Right lobe of liver (tissue), 6 donors: ENCODE results near the gene TNFRSF25. TPM values are rescaled to one million over a fixed set of nuclear protein-coding genes. Genes with fewer than 3 reads are reported as not detected.
A peak's percentile ranks its signal among the peaks of the same experiment; 100 is the strongest.

Source experiments
- ATAC-seq, 4 donors: fragments of 200-7000 bp; cut with Tn5 transposase; one replicate each; pipeline ENCODE4 v1.9.1; 2020; ENCODE audit warnings: mild to moderate bottlenecking in 4 of 4, moderate library complexity in 4 of 4
- DNase-seq, 3 donors: peaks; one replicate each; pipeline ENCODE4 v3.0.0-alpha.2; 2020
- H3K27ac ChIP-seq, 3 donors: fragments of 200-600 bp; one replicate each; pipeline ENCODE4 v1.8.0; 2022
- H3K27me3 ChIP-seq, 2 donors: fragments of 200-600 bp; one replicate each; pipeline ENCODE4 v1.8.0; 2022
- H3K36me3 ChIP-seq, 4 donors: fragments of 200-600 bp; sonication (generic) in 1 of 4; one replicate each; pipeline versions ENCODE4 v1.5.1 to v1.8.0; 2017 to 2022; ENCODE audit warnings: control low read depth in 1 of 4
- H3K4me1 ChIP-seq, 4 donors: fragments of 200-600 bp; sonication (generic) in 1 of 4; one replicate each; pipeline versions ENCODE4 v1.5.1 to v1.8.0; 2017 to 2022; ENCODE audit warnings: control low read depth in 1 of 4
- H3K4me3 ChIP-seq, 3 donors: fragments of 200-600 bp; one replicate each; pipeline ENCODE4 v1.8.0; 2022
- H3K9me3 ChIP-seq, 4 donors: fragments of 200-600 bp; sonication (generic) in 1 of 4; one replicate each; pipeline versions ENCODE4 v1.5.1 to v1.8.0; 2017 to 2022; ENCODE audit warnings: control low read depth in 1 of 4
- CTCF ChIP-seq, 4 donors: fragments of 200-600 bp in 3 of 4; fragments of 450-650 bp in 1 of 4; IDR thresholded peaks; one replicate each; pipeline versions ENCODE4 v1.5.1 to v1.8.0; 2016 to 2022; ENCODE audit warnings: antibody characterized with exemption in 4 of 4, mild to moderate bottlenecking in 2 of 4
- POLR2A ChIP-seq: fragments of 450-650 bp; IDR thresholded peaks from one replicate; pipeline ENCODE4 v1.6.1; 2017; ENCODE audit warnings: antibody characterized with exemption, mild to moderate bottlenecking
- WGBS: methylation state at CpG from one replicate; pipeline ENCODE4 v1.1.6; 2018; ENCODE audit warnings: low coverage, low lambda C conversion rate; ENCODE audit not compliant: insufficient coverage; ENCODE audit errors: missing lambda C conversion rate; 5-methylcytosine and 5-hydroxymethylcytosine counted together
- intact Hi-C, 2 donors: fragments of 100-400 bp; cut with DNase I; formaldehyde crosslinking; loops; one replicate each; pipeline versions ENCODE4 v1.11.2 to v1.14.1; 2022
- total RNA-seq, 6 experiments: library from RNA; depleted of rRNA in 2 of 6; stranded (reverse); fragments of >200 nt in 2 of 6; fragmentation: NEBNext Ultra II Directional in 3 of 6; extraction: Animal tissue kit (Norgen Biotek cat#: 25700) in 3 of 6; gene quantifications; one replicate each; pipeline versions ENCODE4 v1.1.0 to v1.2.4, GENCODE V29; 2016 to 2023
- donor health status: DM: no; HTN: yes; CAD: no.
- donor health status: DM: no; HTN: no; CAD: no.
- donor health status: DM: no; HTN: no; CAD: no.
- donor health status: DM: no; HTN: yes; CAD: no.
- donor health status: DM: no; HTN: yes; CAD: no.

The TNFRSF25 gene
- total RNA-seq, 6 experiments from 2014 or later = 1.1 to 3.2 (median 2.1) TPM

- no peak for ATAC-seq
- 96% methylated on average over 8 of the region's 30 CpGs for WGBS
- peaks cover 0 to 22% (median 5%) of the 10 kb centered on the region in 4 donors for H3K4me1 ChIP-seq
- H3K4me3 ChIP-seq = no peak overlapping the region
- no peaks in the 10 kb centered on the region for H3K9me3 ChIP-seq
- TF ChIP-seq CTCF (IDR thresholded peaks at IDR 0.05) (no peak), POLR2A (no peak)
- no peak overlapping the region for H3K27ac ChIP-seq
- no peaks in the 10 kb centered on the region for H3K36me3 ChIP-seq
- intact Hi-C loops = no loop called here
- peak in 1 of 3 donors; percentile 51 for DNase-seq
- no peaks in the 10 kb centered on the region for H3K27me3 ChIP-seq
Measured at GRCh38 chr1:6467744-6468688, 2.0 kb upstream of the TNFRSF25 start.

GRCh38 chr1:6467224-6467623, 1.3 kb upstream of the TNFRSF25 start:
- Histone ChIP-seq H3K36me3 (no peaks in the 10 kb centered on the region), H3K4me3 (no peak overlapping the region), H3K27ac (no peak overlapping the region), H3K4me1 (peaks cover 0 to 18% (median 4%) of the 10 kb centered on the region in 4 donors), H3K9me3 (no peaks in the 10 kb centered on the region), H3K27me3 (no peaks in the 10 kb centered on the region)
- DNase-seq (no peak), ATAC-seq (no peak)
- WGBS = no CpG with 5 or more reads among the region's 12 CpGs
- TF ChIP-seq CTCF (IDR thresholded peaks at IDR 0.05) (no peak), POLR2A (no peak)
- intact Hi-C loops = no loop called here

- 100% methylated on average over 1 of the region's 5 CpGs for WGBS
- H3K4me1 ChIP-seq = peaks cover 0 to 13% (median 4%) of the 10 kb centered on the region in 4 donors
- no peaks in the 10 kb centered on the region for H3K27me3 ChIP-seq
- no peaks in the 10 kb centered on the region for H3K36me3 ChIP-seq
- H3K4me3 ChIP-seq = no peak overlapping the region
- no peak for DNase-seq
- no peak for ATAC-seq
- intact Hi-C loops = no loop called here
- no peak overlapping the region for H3K27ac ChIP-seq
- TF ChIP-seq POLR2A = no peak
- TF ChIP-seq CTCF (IDR thresholded peaks at IDR 0.05) = no peak
- no peaks in the 10 kb centered on the region for H3K9me3 ChIP-seq
Measured at GRCh38 chr1:6466751-6467150, 778 bp upstream of the TNFRSF25 start.

GRCh38 chr1:6465461-6466005, 440 bp downstream of the TNFRSF25 start:
- intact Hi-C loops = no loop called here
- WGBS = no CpG with 5 or more reads among the region's 21 CpGs
- no peak for ATAC-seq
- Histone ChIP-seq H3K4me1 (peaks cover 0 to 13% (median 4%) of the 10 kb centered on the region in 4 donors), H3K27ac (no peak overlapping the region), H3K4me3 (no peak overlapping the region), H3K36me3 (no peaks in the 10 kb centered on the region), H3K27me3 (no peaks in the 10 kb centered on the region), H3K9me3 (no peaks in the 10 kb centered on the region)
- no peak for DNase-seq
- TF ChIP-seq POLR2A (no peak), CTCF (IDR thresholded peaks at IDR 0.05) (no peak)
